Tibial nerve (tissue), 4 donors: Measurements from ENCODE around the gene GDPD5. TPM values are rescaled to one million over a fixed set of nuclear protein-coding genes. Genes with fewer than 3 reads are reported as not detected.

Source experiments
- DNase-seq, 2 donors: peaks; one replicate each; pipeline ENCODE4 v3.0.0-alpha.2; 2019; ENCODE audit warnings: low spot score in 2 of 2
- H3K27ac ChIP-seq, 4 donors: fragments of 200-600 bp; sonication (generic) in 3 of 4; one replicate each; pipeline ENCODE4 v1.5.1; 2017 to 2019; ENCODE audit warnings: mild to moderate bottlenecking in 1 of 4
- H3K27me3 ChIP-seq, 2 donors: fragments of 200-600 bp; sonication (generic) in 1 of 2; one replicate each; pipeline versions ENCODE4 v1.5.1 to v1.6.0; 2017 to 2019
- H3K36me3 ChIP-seq, 3 donors: fragments of 200-600 bp; sonication (generic); one replicate each; pipeline ENCODE4 v1.5.1; 2018 to 2019
- H3K4me1 ChIP-seq, 4 donors: fragments of 200-600 bp; sonication (generic) in 3 of 4; one replicate each; pipeline ENCODE4 v1.5.1; 2017 to 2019
- H3K4me3 ChIP-seq, 4 donors: fragments of 200-600 bp; sonication (generic) in 3 of 4; one replicate each; pipeline ENCODE4 v1.5.1; 2017 to 2019; ENCODE audit warnings: mild to moderate bottlenecking in 1 of 4, moderate library complexity in 1 of 4
- H3K9me3 ChIP-seq, 4 donors: fragments of 200-600 bp; sonication (generic) in 3 of 4; one replicate each; pipeline ENCODE4 v1.5.1; 2017 to 2019
- CTCF ChIP-seq, 5 experiments: fragments of 200-600 bp in 3 of 5; fragments of 450-650 bp in 2 of 5; sonication (generic) in 3 of 5; IDR thresholded peaks; one replicate each; pipeline ENCODE4 v1.5.1; 2016 to 2019; ENCODE audit warnings: antibody characterized with exemption in 5 of 5, mild to moderate bottlenecking in 3 of 5, moderate library complexity in 2 of 5
- EP300 ChIP-seq, 2 donors: sonication (generic); formaldehyde crosslinking; IDR thresholded peaks; one replicate each; pipeline ENCODE4 v1.6.1; 2017; ENCODE audit warnings: antibody characterized with exemption in 2 of 2, mild to moderate bottlenecking in 1 of 2
- POLR2A ChIP-seq, 2 donors: fragments of 450-650 bp; IDR thresholded peaks; one replicate each; pipeline ENCODE4 v1.6.1; 2017; ENCODE audit warnings: antibody characterized with exemption in 2 of 2, mild to moderate bottlenecking in 2 of 2, moderate library complexity in 2 of 2
- WGBS, 2 donors: methylation state at CpG; one replicate each; pipeline ENCODE4 v1.1.5; 2018; 5-methylcytosine and 5-hydroxymethylcytosine counted together
- total RNA-seq, 4 donors: library from RNA; depleted of rRNA; stranded (reverse); fragments of >200 nt; gene quantifications; one replicate each; pipeline ENCODE4 v1.1.0, GENCODE V29; 2016

Gene GDPD5
- total RNA-seq, 4 donors from 2014 or later, result 92.2 to 122 (median 101) TPM

GRCh38 chr11:75503531-75504099 lies 22.1 kb downstream of the GDPD5 start:
- peaks cover 0 to 66% (median 13%) of the 10 kb centered on the region in 4 donors for H3K4me1 ChIP-seq
- no peak for DNase-seq
- no peaks in the 10 kb centered on the region for H3K9me3 ChIP-seq
- WGBS, 2 donors, result 89 to 91% methylated on average over 4 to 5 of the region's 5 CpGs
- H3K27ac ChIP-seq, result no peak overlapping the region
- no peaks in the 10 kb centered on the region for H3K36me3 ChIP-seq
- no peaks in the 10 kb centered on the region for H3K27me3 ChIP-seq
- TF ChIP-seq POLR2A (IDR thresholded peaks at IDR 0.05) (no peak), CTCF (IDR thresholded peaks at IDR 0.05) (no peak), EP300 (IDR thresholded peaks at IDR 0.05) (no peak)
- H3K4me3 ChIP-seq, result no peak overlapping the region

DNA sequence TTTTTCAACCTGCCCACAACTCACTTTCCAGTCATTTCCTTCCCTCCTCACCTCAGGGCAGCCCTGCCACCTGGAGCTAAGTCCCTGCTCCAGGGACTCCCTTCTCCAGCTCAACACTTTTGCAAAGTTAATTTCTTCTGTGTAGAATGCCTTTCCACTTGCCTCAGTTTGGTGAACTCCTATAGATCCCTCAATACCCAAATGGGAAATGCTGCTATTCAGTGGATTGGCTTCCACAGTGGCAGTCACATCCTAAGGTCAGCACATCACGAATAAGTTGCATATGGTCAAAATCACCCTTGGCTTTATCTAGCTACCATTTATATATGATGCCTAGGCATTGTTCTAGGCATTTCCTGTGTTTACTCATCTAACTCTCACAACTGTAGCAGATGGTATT lies 23.6 kb downstream of the GDPD5 start:
- TF ChIP-seq CTCF (IDR thresholded peaks at IDR 0.05) (no peak), EP300 (IDR thresholded peaks at IDR 0.05) (no peak), POLR2A (IDR thresholded peaks at IDR 0.05) (no peak)
- 92 to 100% methylated on average over 1 of the region's 1 CpG for WGBS, 2 donors
- H3K9me3 ChIP-seq, result no peaks in the 10 kb centered on the region

GRCh38 chr11:75500742-75501141 lies 25.0 kb downstream of the GDPD5 start:
- Histone ChIP-seq H3K9me3 (no peaks in the 10 kb centered on the region), H3K36me3 (no peaks in the 10 kb centered on the region), H3K27ac (peak overlapping the region; percentile 1 to 85 (median 62)), H3K4me1 (peaks cover 0 to 67% (median 13%) of the 10 kb centered on the region in 4 donors), H3K27me3 (no peaks in the 10 kb centered on the region), H3K4me3 (no peak overlapping the region)
- TF ChIP-seq POLR2A (IDR thresholded peaks at IDR 0.05), result no peak
- no peak for TF ChIP-seq CTCF (IDR thresholded peaks at IDR 0.05)
- TF ChIP-seq EP300 (IDR thresholded peaks at IDR 0.05), result no peak
- 75 to 94% methylated on average over 4 of the region's 4 CpGs for WGBS, 2 donors
- DNase-seq, result no peak

More for the DNA sequence above, 23.6 kb downstream of the GDPD5 start:
- no peaks in the 10 kb centered on the region for H3K36me3 ChIP-seq
- H3K27ac ChIP-seq, result peak overlapping the region in 1 of 4 donors; percentile 84
- H3K4me1 ChIP-seq, result peaks cover 0 to 69% (median 16%) of the 10 kb centered on the region in 4 donors
- no peak overlapping the region for H3K4me3 ChIP-seq
- H3K27me3 ChIP-seq, result no peaks in the 10 kb centered on the region
- DNase-seq, result no peak

DNA sequence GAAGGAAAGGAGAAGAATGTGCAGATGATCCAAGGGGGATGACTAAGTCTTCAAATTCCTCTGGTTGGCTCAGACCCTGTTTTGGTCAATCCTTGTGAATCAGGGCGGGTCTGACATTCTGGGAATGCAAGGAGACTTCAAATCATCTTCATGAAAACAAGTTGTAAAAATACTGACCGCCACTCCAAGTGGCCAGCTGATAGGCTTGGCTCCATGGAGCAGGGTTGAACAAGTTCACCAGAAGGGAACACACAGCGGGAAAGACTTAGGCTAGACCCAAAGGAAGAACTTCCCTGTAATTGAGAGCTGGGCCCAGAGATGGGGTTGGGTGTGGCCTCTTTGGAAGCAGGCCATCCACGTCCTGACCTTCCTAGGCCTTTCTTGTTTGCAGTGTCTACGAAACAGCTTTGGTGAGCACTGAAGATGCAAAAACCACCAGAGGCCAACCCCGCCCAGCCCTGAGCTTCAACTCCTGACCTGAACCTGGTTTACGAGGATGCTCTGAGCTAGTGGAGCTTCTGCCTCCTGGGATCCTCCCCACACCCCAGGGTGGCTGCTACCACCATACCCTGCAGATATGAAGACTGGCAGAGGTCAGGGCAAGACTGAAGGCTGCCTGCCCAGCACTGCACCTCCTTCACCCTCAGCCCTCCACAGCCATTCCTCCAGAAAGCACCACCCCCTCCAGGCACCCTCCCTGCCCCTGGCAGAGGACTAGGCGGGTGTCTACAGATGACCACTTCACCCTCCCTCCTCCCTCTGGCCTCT lies 26.1 kb downstream of the GDPD5 start:
- H3K27me3 ChIP-seq, result no peaks in the 10 kb centered on the region
- no peaks in the 10 kb centered on the region for H3K36me3 ChIP-seq
- peak overlapping the region; percentile 9 to 85 (median 53) for H3K27ac ChIP-seq
- no peaks in the 10 kb centered on the region for H3K9me3 ChIP-seq
- WGBS, 2 donors, result 60 to 64% methylated on average over 8 of the region's 8 CpGs
- H3K4me1 ChIP-seq, result peaks cover 0 to 60% (median 11%) of the 10 kb centered on the region in 4 donors
- TF ChIP-seq CTCF (IDR thresholded peaks at IDR 0.05) (no peak), EP300 (IDR thresholded peaks at IDR 0.05) (peak in 1 of 2 donors; percentile 88)
- peak; percentile 76 to 81 for DNase-seq
- H3K4me3 ChIP-seq, result no peak overlapping the region
